Measurements from ENCODE around the gene MOCS1.

MOCS1 gene

GRCh38 chr6:39861663-39862062 is 72.6 kb downstream of the MOCS1 start:
- Histone ChIP-seq H3K27ac (no peak overlapping the region), H3K4me2 (no peak overlapping the region), H3K36me3 (no peaks in the 10 kb centered on the region), H3K9me3 (no peaks in the 10 kb centered on the region), H3K4me3 (no peak overlapping the region), H4K20me1 (no peaks in the 10 kb centered on the region), H3K27me3 (no peaks in the 10 kb centered on the region), H3K9ac (no peak overlapping the region), H3K4me1 (no peaks in the 10 kb centered on the region)
- no peak for TF ChIP-seq Cebpa-rat (IDR thresholded peaks at IDR 0.05)

DNA sequence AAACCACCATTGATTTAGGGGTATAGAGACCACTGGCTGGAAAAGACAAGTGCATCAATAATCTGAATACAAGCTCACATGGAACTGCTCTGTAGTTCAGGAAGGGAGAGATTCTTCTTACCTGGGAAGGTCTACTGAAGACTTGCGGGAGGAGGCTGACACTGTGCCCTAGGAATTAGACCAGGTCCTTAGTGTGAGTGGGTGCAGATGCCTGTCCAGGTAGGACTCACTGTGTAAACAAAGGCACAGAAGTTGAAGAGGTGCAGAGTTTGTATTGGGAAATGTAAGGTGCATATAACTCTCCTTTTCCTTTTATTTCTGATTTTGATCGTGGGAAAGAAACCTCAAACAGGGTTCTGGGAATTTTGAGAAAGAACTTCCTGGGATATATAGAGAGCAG is 75.2 kb downstream of the MOCS1 start:
- no peaks in the 10 kb centered on the region for H3K9me3 ChIP-seq
- H3K27me3 ChIP-seq: no peaks in the 10 kb centered on the region
- no peaks in the 10 kb centered on the region for H3K36me3 ChIP-seq
- no peaks in the 10 kb centered on the region for H4K20me1 ChIP-seq
- TF ChIP-seq Cebpa-rat (IDR thresholded peaks at IDR 0.05): no peak
- no peak overlapping the region for H3K4me2 ChIP-seq
- no peak overlapping the region for H3K4me3 ChIP-seq
- H3K9ac ChIP-seq: no peak overlapping the region
- H3K27ac ChIP-seq: no peak overlapping the region
- no peaks in the 10 kb centered on the region for H3K4me1 ChIP-seq

DNA sequence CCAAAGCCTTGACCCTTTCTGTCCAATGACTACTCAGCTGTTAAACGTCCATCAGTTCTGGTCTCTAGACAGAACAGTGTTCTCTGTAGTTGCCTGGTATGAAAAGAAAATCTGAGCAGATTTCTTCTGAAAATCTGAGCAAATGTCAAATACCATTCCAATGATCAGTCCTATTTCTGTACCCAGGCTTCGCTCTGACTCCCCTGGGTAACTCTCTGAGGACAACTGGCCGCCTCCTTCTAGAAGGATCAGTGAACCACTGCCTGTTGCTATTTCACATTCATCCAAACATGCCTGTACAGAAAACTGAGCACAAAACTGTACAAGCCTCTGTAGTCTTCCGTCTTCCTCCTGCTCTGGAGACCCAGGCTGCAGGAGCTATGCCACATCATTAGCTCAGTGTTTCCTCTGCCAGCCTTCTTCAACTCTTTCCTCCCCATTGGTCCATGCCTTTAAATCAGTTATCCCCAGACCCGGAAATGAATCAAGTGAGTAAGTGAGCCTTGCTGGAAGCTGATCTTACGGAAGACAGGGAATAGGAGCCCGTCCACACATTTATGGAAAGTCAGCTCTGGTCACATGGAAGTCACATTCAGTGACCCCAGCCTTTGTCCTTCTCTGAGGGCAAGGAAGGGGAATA is 78.8 kb downstream of the MOCS1 start:
- Histone ChIP-seq H4K20me1 (no peaks in the 10 kb centered on the region), H3K9me3 (no peaks in the 10 kb centered on the region), H3K36me3 (no peaks in the 10 kb centered on the region), H3K4me3 (no peak overlapping the region), H3K27me3 (no peaks in the 10 kb centered on the region), H3K4me1 (no peaks in the 10 kb centered on the region), H3K27ac (no peak overlapping the region), H3K9ac (no peak overlapping the region), H3K4me2 (no peak overlapping the region)
- TF ChIP-seq Cebpa-rat (IDR thresholded peaks at IDR 0.05): no peak

All from BLaER1 (cell line).